IMR-90 (cell line): ENCODE data around the gene MTCL1.

Experiments
- BHLHE40 ChIP-seq: fragments of 150-350 bp; IDR thresholded peaks from 2 replicates; pipeline ENCODE4 v1.6.1; 2016; ENCODE audit warnings: mild to moderate bottlenecking, low read depth, low read length
- CEBPB ChIP-seq: IDR thresholded peaks from 2 replicates; pipeline ENCODE4 v1.6.1; 2012; ENCODE audit warnings: low read depth, low read length, improper control_type of control experiment
- FOS ChIP-seq: fragments of 150-350 bp; IDR thresholded peaks from 2 replicates; pipeline ENCODE4 v1.6.1; 2016; ENCODE audit warnings: low read depth, low read length
- MAFK ChIP-seq: IDR thresholded peaks from 2 replicates; pipeline ENCODE4 v1.6.1; 2012; ENCODE audit warnings: low read depth, low read length, improper control_type of control experiment
- MAZ ChIP-seq: IDR thresholded peaks from 2 replicates; pipeline ENCODE4 v1.6.1; 2012; ENCODE audit warnings: low read depth, mild to moderate bottlenecking, low read length, improper control_type of control experiment, moderate library complexity, borderline replicate concordance
- MXI1 ChIP-seq: IDR thresholded peaks from 2 replicates; pipeline ENCODE4 v1.6.1; 2012; ENCODE audit warnings: low read depth, mild to moderate bottlenecking, low read length, moderate library complexity, borderline replicate concordance
- NFE2L2 ChIP-seq: fragments of 150-350 bp; IDR thresholded peaks from 2 replicates; pipeline ENCODE4 v1.6.1; 2016; ENCODE audit warnings: low read depth, mild to moderate bottlenecking, low read length
- POLR2A ChIP-seq: IDR thresholded peaks from 2 replicates; pipeline ENCODE4 v1.6.1; 2012; ENCODE audit warnings: mild to moderate bottlenecking, low read depth, low read length
- RAD21 ChIP-seq: IDR thresholded peaks from 2 replicates; pipeline ENCODE4 v1.6.1; 2012; ENCODE audit warnings: low read length, improper control_type of control experiment
- RCOR1 ChIP-seq: IDR thresholded peaks from 2 replicates; pipeline ENCODE4 v1.6.1; 2012; ENCODE audit warnings: mild to moderate bottlenecking, low read length, improper control_type of control experiment; ENCODE audit not compliant: insufficient replicate concordance
- SMC3 ChIP-seq: fragments of 150-350 bp; IDR thresholded peaks from 2 replicates; pipeline ENCODE4 v1.6.1; 2016; ENCODE audit warnings: low read depth, mild to moderate bottlenecking, antibody characterized with exemption, low read length, moderate library complexity
- TF ChIP-seq, protein P1 (sequence below): conservative IDR thresholded peaks from 2 replicates; pipeline ENCODE4 v1.5.1; 2012; ENCODE audit warnings: mild to moderate bottlenecking, low read depth, low read length, improper control_type of control experiment
- TF ChIP-seq, protein P2 (sequence below): fragments of 150-350 bp; IDR thresholded peaks from 2 replicates; pipeline ENCODE4 v1.6.1; 2016; ENCODE audit warnings: low read depth, mild to moderate bottlenecking, low read length, moderate library complexity, borderline replicate concordance

DNA sequence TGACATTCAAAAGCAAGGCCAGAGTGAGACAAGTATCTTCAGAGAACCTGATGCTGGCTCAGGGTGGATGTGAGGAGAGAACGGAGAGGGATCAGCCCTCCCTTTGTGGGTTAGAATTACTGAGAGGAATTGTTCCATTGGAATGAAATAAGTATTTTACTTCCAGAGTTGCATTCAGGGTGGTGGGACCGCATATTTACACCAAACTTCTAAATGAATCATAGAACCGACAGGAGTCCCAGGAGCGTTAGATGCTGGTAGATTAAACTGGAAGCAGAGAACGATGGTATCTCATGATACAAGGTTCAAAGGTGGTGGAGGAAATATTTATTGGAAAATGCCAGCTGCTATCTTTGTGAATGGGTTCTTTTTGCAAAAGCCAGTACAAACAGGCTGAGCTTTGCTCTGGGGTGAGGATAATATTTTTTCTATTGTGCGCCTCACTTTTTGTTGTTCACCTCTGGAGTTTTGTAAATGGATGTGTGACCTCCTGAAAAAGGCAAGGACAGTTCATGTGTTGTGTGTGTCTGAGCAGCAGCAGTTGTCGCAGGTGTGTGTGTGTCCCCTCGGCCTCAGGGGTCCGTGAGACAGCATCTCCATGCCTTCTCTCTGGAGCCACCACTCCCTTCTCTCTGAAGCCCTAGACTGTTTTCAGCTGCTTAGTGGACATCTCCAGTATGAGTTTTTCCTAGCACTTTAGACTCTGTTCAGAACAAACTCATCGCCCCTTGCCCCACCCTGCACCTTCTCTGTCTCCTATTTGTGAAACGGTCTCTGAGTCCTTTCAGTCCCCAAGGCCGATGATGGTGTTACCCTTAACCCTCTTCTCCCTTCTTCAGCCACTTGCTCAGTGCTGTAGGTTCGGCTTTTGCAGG is 17.8 kb downstream of the MTCL1 start:
- TF ChIP-seq, protein P1, sequence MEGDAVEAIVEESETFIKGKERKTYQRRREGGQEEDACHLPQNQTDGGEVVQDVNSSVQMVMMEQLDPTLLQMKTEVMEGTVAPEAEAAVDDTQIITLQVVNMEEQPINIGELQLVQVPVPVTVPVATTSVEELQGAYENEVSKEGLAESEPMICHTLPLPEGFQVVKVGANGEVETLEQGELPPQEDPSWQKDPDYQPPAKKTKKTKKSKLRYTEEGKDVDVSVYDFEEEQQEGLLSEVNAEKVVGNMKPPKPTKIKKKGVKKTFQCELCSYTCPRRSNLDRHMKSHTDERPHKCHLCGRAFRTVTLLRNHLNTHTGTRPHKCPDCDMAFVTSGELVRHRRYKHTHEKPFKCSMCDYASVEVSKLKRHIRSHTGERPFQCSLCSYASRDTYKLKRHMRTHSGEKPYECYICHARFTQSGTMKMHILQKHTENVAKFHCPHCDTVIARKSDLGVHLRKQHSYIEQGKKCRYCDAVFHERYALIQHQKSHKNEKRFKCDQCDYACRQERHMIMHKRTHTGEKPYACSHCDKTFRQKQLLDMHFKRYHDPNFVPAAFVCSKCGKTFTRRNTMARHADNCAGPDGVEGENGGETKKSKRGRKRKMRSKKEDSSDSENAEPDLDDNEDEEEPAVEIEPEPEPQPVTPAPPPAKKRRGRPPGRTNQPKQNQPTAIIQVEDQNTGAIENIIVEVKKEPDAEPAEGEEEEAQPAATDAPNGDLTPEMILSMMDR = no peak
- no peak for TF ChIP-seq NFE2L2
- no peak for TF ChIP-seq CEBPB
- TF ChIP-seq POLR2A = no peak
- TF ChIP-seq, protein P2, sequence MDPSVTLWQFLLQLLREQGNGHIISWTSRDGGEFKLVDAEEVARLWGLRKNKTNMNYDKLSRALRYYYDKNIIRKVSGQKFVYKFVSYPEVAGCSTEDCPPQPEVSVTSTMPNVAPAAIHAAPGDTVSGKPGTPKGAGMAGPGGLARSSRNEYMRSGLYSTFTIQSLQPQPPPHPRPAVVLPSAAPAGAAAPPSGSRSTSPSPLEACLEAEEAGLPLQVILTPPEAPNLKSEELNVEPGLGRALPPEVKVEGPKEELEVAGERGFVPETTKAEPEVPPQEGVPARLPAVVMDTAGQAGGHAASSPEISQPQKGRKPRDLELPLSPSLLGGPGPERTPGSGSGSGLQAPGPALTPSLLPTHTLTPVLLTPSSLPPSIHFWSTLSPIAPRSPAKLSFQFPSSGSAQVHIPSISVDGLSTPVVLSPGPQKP = no peak
- no peak for TF ChIP-seq RCOR1
- TF ChIP-seq MXI1 = no peak
- no peak for TF ChIP-seq MAFK
- no peak for TF ChIP-seq BHLHE40
- TF ChIP-seq RAD21 = no peak
- no peak for TF ChIP-seq SMC3
- TF ChIP-seq MAZ = no peak
- TF ChIP-seq FOS = no peak
